ENCODE results near the gene MAPK12. TPM values are rescaled to one million over a fixed set of nuclear protein-coding genes. Genes with fewer than 3 reads are reported as not detected.
A peak's percentile ranks its signal among the peaks of the same experiment; 100 is the strongest.

MAPK12 gene
- total and polyA plus RNA-seq, 2 of the 4 experiments (the other 2 are of a cell fraction), result 41.0 to 56.3 TPM

DNA sequence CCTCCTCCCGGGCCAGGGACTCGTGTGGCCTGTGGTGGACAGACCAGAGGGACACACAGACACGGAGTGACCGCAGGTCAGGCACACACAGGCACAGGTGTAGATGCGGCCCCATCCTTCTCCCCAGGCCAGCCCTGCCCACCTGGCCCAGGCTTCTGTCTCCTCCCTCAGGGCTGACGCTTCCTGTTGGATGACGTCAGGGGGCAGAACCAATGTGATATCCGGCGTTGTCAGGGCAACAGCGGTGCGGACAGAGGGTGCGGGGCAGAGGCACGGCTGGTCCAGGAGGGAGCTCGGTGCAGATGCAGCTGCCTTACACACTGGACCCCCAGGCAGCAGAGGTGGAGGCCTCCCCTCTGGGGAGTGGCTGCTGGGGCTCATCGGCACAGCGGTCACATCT, 13.7 kb downstream of the MAPK12 start:
- Histone ChIP-seq H4K5ac (ENCODE audit: low read depth, low read length) (no peak overlapping the region), H2AFZ (replicated peaks; ENCODE audit: low read length, poor library complexity) (peak overlapping the region; percentile 76), H4K20me1 (ENCODE audit: insufficient read depth, low read length) (peaks cover 32% of the 10 kb centered on the region), H3K36me3 (ENCODE audit: control insufficient read depth, insufficient read depth, low read length) (peaks cover 21% of the 10 kb centered on the region), H3K23ac (ENCODE audit: low read depth, low read length) (no peak overlapping the region), H3K14ac (replicated peaks; ENCODE audit: low read depth, low read length) (no peak overlapping the region), H2AK9ac (replicated peaks; ENCODE audit: low read depth, low read length, poor library complexity) (peak overlapping the region; percentile 58), H3K27me3 (ENCODE audit: control insufficient read depth, insufficient read depth, low read length) (no peaks in the 10 kb centered on the region), H2AK5ac (ENCODE audit: low read depth, low read length) (no peak overlapping the region), H3K9me3 (ENCODE audit: control insufficient read depth, insufficient read depth, low read length) (no peaks in the 10 kb centered on the region), H2BK15ac (ENCODE audit: low read depth, low read length) (no peak overlapping the region), H3K79me1 (ENCODE audit: low read depth in 1 of 2, low read length in 2 of 2) (peaks cover 9 to 53% of the 10 kb centered on the region in 2 experiments; a peak in 3 of 4 replicates), H2BK120ac (ENCODE audit: low read depth, low read length) (no peak overlapping the region), H3K27ac (ENCODE audit: insufficient read depth, low read length) (no peak overlapping the region), H2BK5ac (ENCODE audit: low read depth, low read length, poor library complexity, severe bottlenecking) (no peak overlapping the region), H3K4me1 (ENCODE audit: control insufficient read depth, insufficient read depth, low read length) (peaks cover 16% of the 10 kb centered on the region), H4K91ac (ENCODE audit: insufficient read depth, low read depth, low read length) (no peak overlapping the region), H3K56ac (ENCODE audit: extremely low read depth, insufficient read depth, low read length) (no peak overlapping the region), H3K4me3 (ENCODE audit: insufficient read depth, low read depth, low read length) (no peak overlapping the region), H3K18ac (ENCODE audit: low read depth, low read length) (no peak overlapping the region), H2BK20ac (ENCODE audit: low read depth, low read length) (no peak overlapping the region), H3K9me1 (ENCODE audit: insufficient read depth, low read length) (0 out of 2 replicates have a peak, but pooled peaks cover 3% of the 10 kb centered on the region), H3K4ac (ENCODE audit: low read depth, low read length) (no peak overlapping the region), H3K9ac (ENCODE audit: low read depth, low read length) (no peak overlapping the region), H3K4me2 (ENCODE audit: low read depth, low read length) (no peak overlapping the region), H4K8ac (ENCODE audit: low read depth in 2 of 2, low read length in 2 of 2) (peak overlapping the region in 1 of 2 experiments; percentile 0; a peak in 1 of 4 replicates)
- BruUV-seq (replicated peaks), result no TSS peak
- CTCF ChIA-PET, result no interaction called here
- WGBS, 2 experiments (ENCODE audit: extremely low coverage in 2 of 2, insufficient read length in 1 of 2), result 54% methylated on average over 13 of the region's 16 CpGs; no CpG with 5 or more reads in 1 of the 2 experiments
- in situ Hi-C loops (cut with MboI; ENCODE audit: low sequenced_read_pairs), result no loop called here
- POLR2A ChIA-PET (ENCODE audit: unreplicated experiment), result no interaction called here
- dilution Hi-C loops (cut with HindIII; ENCODE audit: low sequenced_read_pairs, unreplicated experiment), result no loop called here
- no peak for TF ChIP-seq BHLHE40 (IDR thresholded peaks at IDR 0.05; ENCODE audit: low read depth, low read length)
- no peak for TF ChIP-seq CHD1 (IDR thresholded peaks at IDR 0.05; ENCODE audit: low read depth, low read length)
- TF ChIP-seq RFX5 (IDR thresholded peaks at IDR 0.05; ENCODE audit: low read depth, low read length), result no peak
- no peak for TF ChIP-seq MAZ (IDR thresholded peaks at IDR 0.05; ENCODE audit: borderline replicate concordance, low read depth, low read length)
- no peak for TF ChIP-seq POLR2A (IDR thresholded peaks at IDR 0.05; ENCODE audit: low read depth, low read length)
- TF ChIP-seq, protein P1, sequence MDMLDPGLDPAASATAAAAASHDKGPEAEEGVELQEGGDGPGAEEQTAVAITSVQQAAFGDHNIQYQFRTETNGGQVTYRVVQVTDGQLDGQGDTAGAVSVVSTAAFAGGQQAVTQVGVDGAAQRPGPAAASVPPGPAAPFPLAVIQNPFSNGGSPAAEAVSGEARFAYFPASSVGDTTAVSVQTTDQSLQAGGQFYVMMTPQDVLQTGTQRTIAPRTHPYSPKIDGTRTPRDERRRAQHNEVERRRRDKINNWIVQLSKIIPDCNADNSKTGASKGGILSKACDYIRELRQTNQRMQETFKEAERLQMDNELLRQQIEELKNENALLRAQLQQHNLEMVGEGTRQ (IDR thresholded peaks at IDR 0.05; ENCODE audit: low read depth, low read length), result no peak
- no peak for TF ChIP-seq RCOR1 (IDR thresholded peaks at IDR 0.05; ENCODE audit: insufficient replicate concordance, low read length)
- no peak for TF ChIP-seq NFE2L2 (IDR thresholded peaks at IDR 0.05; ENCODE audit: low read depth, low read length)
- no peak for TF ChIP-seq SMC3 (IDR thresholded peaks at IDR 0.05; ENCODE audit: low read depth, low read length)
- TF ChIP-seq, protein P2, sequence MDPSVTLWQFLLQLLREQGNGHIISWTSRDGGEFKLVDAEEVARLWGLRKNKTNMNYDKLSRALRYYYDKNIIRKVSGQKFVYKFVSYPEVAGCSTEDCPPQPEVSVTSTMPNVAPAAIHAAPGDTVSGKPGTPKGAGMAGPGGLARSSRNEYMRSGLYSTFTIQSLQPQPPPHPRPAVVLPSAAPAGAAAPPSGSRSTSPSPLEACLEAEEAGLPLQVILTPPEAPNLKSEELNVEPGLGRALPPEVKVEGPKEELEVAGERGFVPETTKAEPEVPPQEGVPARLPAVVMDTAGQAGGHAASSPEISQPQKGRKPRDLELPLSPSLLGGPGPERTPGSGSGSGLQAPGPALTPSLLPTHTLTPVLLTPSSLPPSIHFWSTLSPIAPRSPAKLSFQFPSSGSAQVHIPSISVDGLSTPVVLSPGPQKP (IDR thresholded peaks at IDR 0.05; ENCODE audit: borderline replicate concordance, low read depth, low read length), result no peak
- no peak for TF ChIP-seq FOS (IDR thresholded peaks at IDR 0.05; ENCODE audit: low read depth, low read length)
- TF ChIP-seq MAFK (IDR thresholded peaks at IDR 0.05; ENCODE audit: low read depth, low read length), result no peak
- no peak for TF ChIP-seq RAD21 (IDR thresholded peaks at IDR 0.05; ENCODE audit: low read length)
- TF ChIP-seq MXI1 (IDR thresholded peaks at IDR 0.05; ENCODE audit: borderline replicate concordance, low read depth, low read length), result no peak
- TF ChIP-seq, protein P3, sequence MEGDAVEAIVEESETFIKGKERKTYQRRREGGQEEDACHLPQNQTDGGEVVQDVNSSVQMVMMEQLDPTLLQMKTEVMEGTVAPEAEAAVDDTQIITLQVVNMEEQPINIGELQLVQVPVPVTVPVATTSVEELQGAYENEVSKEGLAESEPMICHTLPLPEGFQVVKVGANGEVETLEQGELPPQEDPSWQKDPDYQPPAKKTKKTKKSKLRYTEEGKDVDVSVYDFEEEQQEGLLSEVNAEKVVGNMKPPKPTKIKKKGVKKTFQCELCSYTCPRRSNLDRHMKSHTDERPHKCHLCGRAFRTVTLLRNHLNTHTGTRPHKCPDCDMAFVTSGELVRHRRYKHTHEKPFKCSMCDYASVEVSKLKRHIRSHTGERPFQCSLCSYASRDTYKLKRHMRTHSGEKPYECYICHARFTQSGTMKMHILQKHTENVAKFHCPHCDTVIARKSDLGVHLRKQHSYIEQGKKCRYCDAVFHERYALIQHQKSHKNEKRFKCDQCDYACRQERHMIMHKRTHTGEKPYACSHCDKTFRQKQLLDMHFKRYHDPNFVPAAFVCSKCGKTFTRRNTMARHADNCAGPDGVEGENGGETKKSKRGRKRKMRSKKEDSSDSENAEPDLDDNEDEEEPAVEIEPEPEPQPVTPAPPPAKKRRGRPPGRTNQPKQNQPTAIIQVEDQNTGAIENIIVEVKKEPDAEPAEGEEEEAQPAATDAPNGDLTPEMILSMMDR (conservative IDR thresholded peaks at IDR 0.05; ENCODE audit: low read depth, low read length), result no peak
- no peak for TF ChIP-seq CEBPB (IDR thresholded peaks at IDR 0.05; ENCODE audit: low read depth, low read length)
- peak; percentile 61 for DNase-seq
- intact Hi-C loops (cut with micrococcal nuclease), result no loop called here
- ATAC-seq (ENCODE audit: low read depth), result no peak
